KOPT-K1 (cell line): Measurements from ENCODE around the gene CENPC.

Experiments
- H3K27ac ChIP-seq: fragments of 200-600 bp; sonication (generic); 2 replicates; pipeline ENCODE4 v1.5.1; 2016; ENCODE audit warnings: antibody characterized with exemption, mild to moderate bottlenecking, low read depth, low read length; ENCODE audit not compliant: poor library complexity, severe bottlenecking
- H3K36me3 ChIP-seq: fragments of 200-600 bp; sonication (generic); 2 replicates; pipeline ENCODE4 v1.5.1; 2017; ENCODE audit warnings: antibody characterized with exemption, mild to moderate bottlenecking, low read length, moderate library complexity; ENCODE audit not compliant: insufficient read depth
- H3K9me3 ChIP-seq: fragments of 200-600 bp; sonication (generic); 2 replicates; pipeline ENCODE4 v1.5.1; 2017; ENCODE audit warnings: antibody characterized with exemption, low read length, mild to moderate bottlenecking; ENCODE audit not compliant: insufficient read depth, poor library complexity, severe bottlenecking

The CENPC gene

DNA sequence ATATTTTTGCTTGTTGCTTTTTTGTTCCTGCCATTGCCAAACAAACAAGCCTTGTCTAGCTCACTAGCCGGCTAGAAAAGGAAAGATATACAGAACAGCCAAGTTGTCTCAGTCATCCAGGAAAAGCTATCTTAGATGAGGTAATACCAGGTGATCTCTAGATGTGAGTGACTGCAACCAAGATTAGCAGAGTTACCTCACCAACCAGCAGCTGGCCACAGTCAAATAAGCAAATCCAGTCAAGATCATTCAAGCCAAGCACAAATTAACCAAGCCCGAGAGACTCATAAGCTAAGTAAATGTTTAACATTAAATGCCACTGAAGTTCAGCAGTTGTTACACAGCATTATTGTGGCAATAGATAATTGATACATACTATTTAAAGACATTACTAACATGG lies 108.6 kb downstream of the CENPC start:
- H3K36me3 ChIP-seq: peaks cover 5% of the 10 kb centered on the region; the same call in 1 of the 2 replicates
- H3K27ac ChIP-seq: no peak overlapping the region
- H3K9me3 ChIP-seq: peaks cover 8% of the 10 kb centered on the region

DNA sequence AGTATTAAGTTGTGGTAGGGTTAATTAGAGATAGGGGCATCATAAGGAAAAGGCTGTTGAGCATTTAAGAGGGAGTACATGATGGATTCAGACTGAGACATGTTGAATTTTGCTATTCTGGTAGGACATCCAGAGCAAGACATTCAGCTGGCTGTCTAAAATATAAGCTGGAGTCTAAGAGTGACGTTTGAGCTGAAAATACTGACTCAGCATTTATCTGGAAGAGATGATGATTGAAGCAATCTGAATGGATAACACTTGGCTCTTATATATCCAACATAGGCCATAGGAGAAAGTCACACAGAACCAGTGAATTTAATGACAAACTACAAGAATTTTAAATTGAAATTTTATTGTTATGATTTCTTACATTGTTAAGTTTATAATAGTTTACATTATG lies 114.3 kb downstream of the CENPC start:
- no peaks in the 10 kb centered on the region for H3K36me3 ChIP-seq
- no peak overlapping the region for H3K27ac ChIP-seq
- H3K9me3 ChIP-seq: peaks cover 5% of the 10 kb centered on the region

DNA sequence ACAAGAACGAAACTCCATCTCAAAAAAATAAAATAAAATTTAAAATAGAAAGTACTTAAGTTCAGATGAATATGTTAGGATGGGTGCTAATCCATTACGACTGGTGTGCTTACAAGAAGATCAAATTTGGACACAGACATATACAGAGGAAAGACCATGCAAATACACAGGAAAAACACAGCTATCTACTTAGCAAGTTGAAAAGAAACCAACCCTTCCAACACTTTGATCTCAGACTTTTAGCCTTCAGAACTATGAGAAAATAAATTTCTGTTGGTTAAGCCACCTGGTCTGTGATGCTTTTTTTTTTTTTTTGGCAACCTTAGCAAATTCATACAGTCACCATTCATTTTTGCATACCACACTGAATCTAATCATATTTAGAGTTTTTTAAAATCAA lies 116.5 kb downstream of the CENPC start:
- Histone ChIP-seq H3K9me3 (peaks cover 5% of the 10 kb centered on the region), H3K36me3 (no peaks in the 10 kb centered on the region)

More for the DNA sequence above, 116.5 kb downstream of the CENPC start:
- peak overlapping the region; percentile 59 for H3K27ac ChIP-seq
